GM12865 (cell line): ENCODE measurements around the gene POU3F2.

Experiments
- DNase-seq: peaks from one replicate; pipeline ENCODE4 v3.0.0; 2010; ENCODE audit warnings: low read depth
- H3K4me3 ChIP-seq: 2 replicates; pipeline ENCODE4 v1.5.1; 2011; ENCODE audit warnings: mild to moderate bottlenecking, low read depth, low read length, control low read depth
- CTCF ChIP-seq: IDR thresholded peaks from 2 replicates; pipeline ENCODE4 v1.5.1; 2011; ENCODE audit warnings: low read length, control low read depth, low read depth, inconsistent platforms; ENCODE audit not compliant: insufficient read depth; ENCODE audit errors: missing control alignments

Gene POU3F2

GRCh38 chr6:98808541-98809210 is 25.7 kb upstream of the POU3F2 start:
- no peak for TF ChIP-seq CTCF
- no peak for DNase-seq
- H3K4me3 ChIP-seq: no peak overlapping the region

GRCh38 chr6:98812220-98812619 is 22.2 kb upstream of the POU3F2 start:
- no peak for TF ChIP-seq CTCF
- no peak for DNase-seq

GRCh38 chr6:98816799-98817198 is 17.6 kb upstream of the POU3F2 start:
- TF ChIP-seq CTCF: no peak
- H3K4me3 ChIP-seq: no peak overlapping the region
- DNase-seq: no peak

More at GRCh38 chr6:98812220-98812619, 22.2 kb upstream of the POU3F2 start:
- H3K4me3 ChIP-seq: no peak overlapping the region

GRCh38 chr6:98821756-98822405 is 12.5 kb upstream of the POU3F2 start:
- TF ChIP-seq CTCF: no peak

GRCh38 chr6:98823428-98824161 is 10.8 kb upstream of the POU3F2 start:
- no peak overlapping the region for H3K4me3 ChIP-seq
- DNase-seq: no peak

More at GRCh38 chr6:98821756-98822405, 12.5 kb upstream of the POU3F2 start:
- no peak overlapping the region for H3K4me3 ChIP-seq
- DNase-seq: no peak

GRCh38 chr6:98824162-98824901 is 10.0 kb upstream of the POU3F2 start:
- no peak for DNase-seq
- TF ChIP-seq CTCF: no peak
- H3K4me3 ChIP-seq: no peak overlapping the region

More at GRCh38 chr6:98823428-98824161, 10.8 kb upstream of the POU3F2 start:
- no peak for TF ChIP-seq CTCF
